HG02678 (cell line): ENCODE measurements around the gene TEX36.
"Not testable (repeated sequence)": the region's sequence is repeated elsewhere in the genome, so short reads cannot be mapped to it uniquely, and the experiment has no call there.

Experiments used
- ATAC-seq: cut with Tn5 transposase; IDR thresholded peaks from one replicate; pipeline ENCODE4 v1.9.1; 2021; ENCODE audit warnings: mild to moderate bottlenecking, moderate library complexity; ENCODE audit not compliant: unreplicated experiment

TEX36 gene

GRCh38 chr10:125692601-125693523, 9.9 kb upstream of the TEX36 start:
- no peak for ATAC-seq

GRCh38 chr10:125692196-125692595, 9.2 kb upstream of the TEX36 start:
- no peak for ATAC-seq

DNA sequence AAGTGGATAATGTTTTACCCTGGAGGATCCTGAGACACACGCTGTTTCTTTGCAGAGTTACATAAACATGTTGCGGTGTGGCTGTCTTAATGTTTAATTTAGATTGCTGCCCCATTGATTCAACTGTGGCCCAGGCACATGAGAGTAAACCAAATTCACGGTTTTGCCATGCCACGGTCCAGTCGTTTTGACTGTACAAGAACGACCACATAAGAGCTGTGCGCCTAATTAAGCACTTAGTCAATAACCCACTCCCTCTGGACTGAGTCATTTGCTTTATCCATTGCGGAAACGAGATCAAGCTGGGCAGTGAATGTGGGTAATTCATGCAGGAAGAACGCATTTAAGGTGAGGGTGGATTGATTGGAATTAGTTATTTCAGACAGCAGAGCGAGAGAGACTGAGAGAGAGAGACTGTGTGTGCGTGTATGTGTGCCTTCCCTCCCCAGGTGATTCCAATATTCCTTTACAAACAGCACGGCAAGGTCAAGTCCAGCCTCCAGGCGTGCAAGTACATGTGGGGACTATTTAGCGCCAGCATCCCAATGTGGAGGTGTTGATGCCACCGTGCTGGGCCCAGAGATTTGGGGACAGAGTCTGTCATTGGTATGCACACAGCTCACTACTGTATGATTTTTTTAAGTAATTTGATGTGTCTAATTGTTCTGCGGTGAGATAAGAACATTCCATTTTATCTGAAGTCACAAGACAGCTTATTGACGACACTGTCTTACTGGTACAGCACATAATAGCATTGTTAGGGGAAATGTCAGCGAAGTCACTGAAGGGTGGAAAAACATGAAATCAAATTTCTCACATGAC, 8.4 kb upstream of the TEX36 start:
- ATAC-seq, result no peak

- ATAC-seq, result no peak
Measured at GRCh38 chr10:125689955-125690569, 7.1 kb upstream of the TEX36 start.

DNA sequence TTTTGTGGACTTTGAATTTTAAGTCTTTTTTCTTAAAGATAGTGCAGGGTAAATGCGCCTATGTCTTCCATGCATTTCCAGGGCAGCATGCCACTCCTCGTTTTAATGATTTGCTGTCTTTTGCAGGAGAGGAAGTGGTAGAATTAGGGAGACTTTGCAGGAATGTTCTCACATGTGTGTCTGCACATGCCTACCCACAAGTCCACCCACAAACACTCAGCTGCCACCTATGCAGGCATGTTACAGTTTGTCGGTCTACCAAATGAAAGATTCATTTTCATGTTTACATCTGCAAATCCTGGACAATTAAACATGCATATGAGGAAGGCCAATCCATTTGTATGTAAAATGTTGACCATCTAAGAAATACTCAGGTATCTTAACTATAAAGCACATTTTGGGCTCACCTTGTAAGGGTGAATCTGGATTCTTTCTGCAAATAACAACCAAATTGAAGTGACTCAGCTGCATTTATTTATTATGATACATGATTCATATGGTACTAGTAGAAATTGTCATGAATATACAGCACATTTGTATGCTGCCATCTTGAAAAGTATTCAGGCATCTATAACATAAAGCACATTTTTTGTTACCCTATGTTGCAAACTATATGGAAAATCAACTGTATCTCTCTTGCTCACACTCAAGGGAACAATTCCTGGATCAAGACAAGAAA, 4.7 kb upstream of the TEX36 start:
- no peak for ATAC-seq

DNA sequence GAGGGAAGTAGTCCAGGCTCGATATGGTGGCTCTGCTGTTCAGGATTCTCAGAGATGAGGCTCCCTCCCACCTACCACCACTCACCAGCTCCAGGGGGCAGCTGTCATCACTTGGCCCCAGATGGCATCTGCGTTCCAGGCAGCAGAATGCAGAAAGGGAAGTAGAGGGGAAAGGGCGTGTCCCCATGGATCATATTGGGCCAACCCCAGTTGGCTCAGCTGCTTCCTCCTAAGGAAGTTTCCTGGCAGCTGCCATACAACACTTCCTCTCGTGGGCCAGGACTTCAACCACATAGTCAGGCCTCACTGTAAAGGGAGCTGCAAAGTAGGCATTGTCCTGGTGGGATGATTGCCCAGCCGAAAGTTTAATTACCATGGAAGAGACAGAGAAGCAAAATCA, 1.6 kb upstream of the TEX36 start:
- no peak for ATAC-seq

- no peak for ATAC-seq
Measured at GRCh38 chr10:125683821-125684220, 858 bp upstream of the TEX36 start.

DNA sequence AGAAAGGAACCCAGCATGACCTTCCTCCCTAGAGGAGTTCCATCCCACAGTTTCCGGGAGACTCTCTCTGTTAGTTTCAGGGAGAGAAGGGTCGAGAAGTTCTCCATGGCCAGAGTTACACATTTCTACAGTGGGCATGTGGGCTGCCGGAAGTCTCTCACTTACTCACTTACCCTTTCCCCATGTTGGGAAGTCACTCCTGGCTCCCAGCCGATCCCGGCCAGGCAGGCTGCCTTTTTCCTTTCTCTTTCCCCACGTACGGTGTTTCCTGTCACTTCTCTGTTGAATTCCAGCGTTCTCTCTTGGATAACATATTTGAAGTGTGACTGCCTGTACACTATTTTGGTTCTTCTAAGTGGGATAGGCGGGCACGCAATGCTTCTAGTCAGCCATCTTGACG, 3.5 kb downstream of the TEX36 start:
- ATAC-seq, result no peak

GRCh38 chr10:125672884-125673283, 10.1 kb downstream of the TEX36 start:
- ATAC-seq, result no peak

DNA sequence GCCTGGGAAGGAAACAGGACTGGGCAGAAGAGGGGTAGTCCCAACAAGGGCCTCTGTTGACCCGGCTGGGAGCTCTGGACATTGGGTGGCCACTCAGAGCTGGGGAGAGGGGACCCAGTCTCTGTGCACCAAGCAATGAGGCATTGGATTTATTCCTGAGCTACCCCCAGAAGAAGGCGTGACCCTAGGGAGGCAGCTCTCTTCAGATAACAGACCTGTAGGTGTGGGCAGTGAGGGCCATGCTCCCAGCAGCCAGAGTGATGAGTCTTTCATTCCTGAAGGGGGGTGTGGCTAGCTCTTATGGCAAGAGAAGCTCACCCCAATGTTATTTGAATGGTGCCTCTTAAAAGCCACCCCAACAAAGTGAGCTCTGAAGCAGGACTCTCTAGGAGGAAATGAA, 20.4 kb downstream of the TEX36 start:
- no peak for ATAC-seq

GRCh38 chr10:125661941-125662515, 20.9 kb downstream of the TEX36 start:
- no peak for ATAC-seq

GRCh38 chr10:125661431-125661940, 21.5 kb downstream of the TEX36 start:
- ATAC-seq, result no peak

DNA sequence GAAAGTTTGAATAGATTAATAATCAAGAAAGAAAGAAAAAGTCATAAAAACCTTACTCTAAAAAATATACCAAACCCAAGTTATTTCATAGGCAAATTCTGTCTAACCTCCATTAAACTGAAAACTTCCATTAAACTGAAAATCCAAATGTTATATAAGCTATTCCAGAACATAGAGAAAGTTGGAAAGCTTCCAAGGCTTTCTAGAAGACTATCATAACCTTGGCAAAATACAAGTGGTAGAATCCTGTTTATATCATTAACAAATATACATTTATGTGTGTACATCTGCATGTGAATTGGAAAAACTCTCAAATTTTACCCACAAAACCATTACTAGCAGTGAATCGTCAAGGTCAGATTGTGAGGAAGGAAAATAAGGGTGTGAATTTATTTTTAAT, 23.9 kb downstream of the TEX36 start:
- no peak for ATAC-seq

GRCh38 chr10:125656523-125656922, 26.4 kb downstream of the TEX36 start:
- ATAC-seq, result no peak

DNA sequence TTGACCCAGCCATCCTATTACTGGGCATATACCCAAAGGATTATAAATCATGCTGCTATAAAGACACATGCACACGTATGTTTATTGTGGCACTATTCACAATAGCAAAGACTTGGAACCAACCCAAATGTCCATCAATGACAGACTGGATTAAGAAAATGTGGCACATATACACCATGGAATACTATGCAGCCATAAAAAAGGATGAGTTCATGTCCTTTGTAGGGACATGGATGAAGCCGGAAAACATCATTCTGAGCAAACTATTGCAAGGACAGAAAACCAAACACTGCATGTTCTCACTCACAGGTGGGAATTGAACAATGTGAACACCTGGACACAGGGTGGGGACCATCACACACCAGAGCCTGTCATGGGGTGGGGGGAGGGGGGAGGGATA, 29.9 kb downstream of the TEX36 start:
- ATAC-seq, result not testable (repeated sequence)

DNA sequence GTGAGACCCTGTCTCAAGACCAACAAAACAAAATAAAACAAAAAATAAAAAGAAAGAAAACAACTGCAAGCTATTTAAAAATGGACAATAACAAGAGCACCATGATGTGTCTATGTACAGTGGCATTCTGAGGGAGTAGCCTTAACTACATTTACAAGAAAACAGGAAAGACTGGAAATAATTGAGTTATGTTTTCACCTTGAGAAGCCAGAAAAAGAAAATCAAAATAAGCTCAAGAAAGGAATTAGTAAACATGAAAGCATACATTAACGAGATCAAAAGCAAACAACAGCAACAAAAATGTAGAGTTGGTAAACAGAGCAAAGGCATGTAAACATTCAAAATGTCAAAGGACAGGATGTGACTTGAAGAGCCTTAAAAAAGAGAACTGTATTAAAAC, 36.7 kb downstream of the TEX36 start:
- ATAC-seq, result no peak

GRCh38 chr10:125641398-125641797, 41.6 kb downstream of the TEX36 start:
- no peak for ATAC-seq

GRCh38 chr10:125640653-125641052, 42.3 kb downstream of the TEX36 start:
- ATAC-seq, result no peak

- ATAC-seq, result no peak
Measured at GRCh38 chr10:125639846-125640245, 43.1 kb downstream of the TEX36 start.

DNA sequence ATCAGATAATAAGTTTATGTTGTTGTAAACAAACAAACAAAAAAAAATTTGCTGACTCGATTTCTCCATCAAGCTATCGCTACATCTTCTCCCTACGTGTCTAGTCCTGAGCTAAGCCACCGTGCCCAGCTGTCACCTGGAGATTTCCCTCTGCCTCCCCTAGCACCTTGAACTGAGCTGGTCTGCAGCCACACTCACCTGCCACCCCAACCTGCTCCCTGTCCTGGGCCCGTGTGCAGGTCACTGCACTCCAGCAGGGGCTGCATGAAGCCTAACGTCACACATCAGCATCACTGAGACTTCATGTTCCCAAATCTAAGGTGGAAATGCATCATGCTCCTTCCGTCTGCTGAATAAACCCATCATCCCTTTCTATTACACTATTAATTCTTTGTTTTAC, 44.4 kb downstream of the TEX36 start:
- ATAC-seq, result no peak
